GM19025 (cell line): ENCODE measurements around the gene SIRT5.

Experiments
- ATAC-seq: cut with Tn5 transposase; IDR thresholded peaks from one replicate; pipeline ENCODE4 v1.9.1; 2021; ENCODE audit warnings: mild to moderate bottlenecking, low read depth, moderate library complexity; ENCODE audit not compliant: unreplicated experiment

Gene SIRT5

DNA sequence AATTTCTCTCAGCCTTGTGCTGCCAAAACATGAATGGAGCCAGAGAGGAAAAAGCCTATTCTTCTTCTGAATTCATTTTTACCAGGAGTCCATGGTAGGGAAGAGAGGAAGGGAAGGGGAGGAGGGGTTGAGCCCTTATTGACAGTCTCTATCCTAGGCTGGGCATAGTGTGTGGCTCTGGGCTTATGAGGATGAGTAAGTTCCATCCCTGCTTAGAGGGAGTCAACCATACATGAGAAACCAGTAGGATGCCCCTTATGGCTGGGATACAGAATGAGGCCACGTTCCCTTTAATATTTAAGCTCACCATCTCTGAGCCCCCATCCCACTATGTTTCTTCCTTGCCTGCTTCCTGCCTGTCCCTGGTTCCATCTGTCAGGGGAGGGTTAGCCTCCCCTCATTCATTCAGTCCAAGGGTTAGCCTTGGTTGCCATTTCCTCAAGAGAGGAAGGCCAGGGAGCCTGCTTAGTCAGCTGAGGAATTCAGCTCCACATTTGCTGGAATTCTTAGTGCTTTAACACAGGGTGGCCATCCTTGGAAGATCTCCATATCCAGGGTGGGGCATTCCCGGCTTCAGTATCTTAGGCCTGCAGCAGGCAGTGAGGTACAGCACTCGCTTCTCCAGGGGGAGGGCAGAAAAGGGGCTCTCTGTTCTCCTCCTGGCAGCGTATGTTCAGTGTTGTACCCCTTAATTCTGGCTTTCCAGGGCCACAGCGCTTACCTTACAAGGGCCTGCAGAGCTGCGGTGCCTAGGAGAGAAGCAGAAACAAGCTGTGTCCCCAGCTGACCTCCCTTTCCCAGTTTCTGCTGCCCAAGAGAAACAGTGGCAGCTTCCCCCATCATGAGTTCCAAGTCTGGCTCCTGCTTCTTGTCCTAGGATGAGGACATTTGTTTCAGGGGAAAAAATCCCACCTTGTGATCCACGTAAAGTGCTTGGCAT is 12.5 kb downstream of the SIRT5 start:
- no peak for ATAC-seq

DNA sequence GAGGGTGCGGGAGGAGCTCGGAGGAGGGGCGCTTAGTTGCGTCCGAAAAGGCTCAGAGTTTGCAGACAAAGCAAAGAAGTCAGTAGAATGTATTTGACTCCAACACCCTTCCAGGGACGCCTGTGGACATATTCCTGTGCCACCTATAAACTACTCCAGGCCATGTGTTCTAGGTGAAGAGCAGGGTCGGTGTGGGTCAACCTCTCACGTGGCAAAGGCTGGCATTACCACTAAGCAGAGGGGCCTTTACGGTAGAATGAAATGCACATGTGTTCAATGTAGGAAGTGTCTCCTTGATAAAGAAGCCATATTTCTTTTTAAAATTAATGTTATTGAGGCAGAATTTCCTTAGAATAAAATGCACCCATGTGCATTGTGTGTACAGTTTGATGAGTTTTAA is 15.4 kb downstream of the SIRT5 start:
- no peak for ATAC-seq

DNA sequence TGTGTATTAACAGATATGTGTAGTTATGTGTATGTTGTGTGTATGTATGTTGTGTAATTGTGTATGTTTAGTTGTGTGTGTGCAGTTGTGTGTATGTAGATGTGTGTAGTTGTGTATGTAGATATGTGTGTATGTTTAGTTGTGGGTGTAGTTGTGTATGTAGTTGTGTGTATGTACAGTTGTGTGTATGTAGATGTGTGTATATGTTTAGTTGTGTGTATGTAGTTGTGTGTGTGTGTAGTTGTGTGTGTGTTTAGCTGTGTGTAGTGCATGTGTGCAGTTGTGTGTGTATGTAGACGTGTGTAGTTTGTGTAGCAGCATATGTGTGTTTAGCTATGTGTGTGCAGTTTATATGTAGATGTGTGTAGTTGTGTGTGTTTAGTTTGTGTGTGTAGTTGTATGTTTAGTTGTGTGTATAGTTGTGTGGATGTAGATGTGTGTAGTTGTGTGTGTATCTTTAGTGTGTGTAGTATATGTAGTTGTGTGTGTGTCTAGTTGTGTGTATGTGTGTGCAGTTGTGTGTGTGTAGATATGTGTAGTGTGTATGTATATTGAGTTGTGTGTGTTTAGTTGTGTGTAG is 16.3 kb downstream of the SIRT5 start:
- no peak for ATAC-seq

DNA sequence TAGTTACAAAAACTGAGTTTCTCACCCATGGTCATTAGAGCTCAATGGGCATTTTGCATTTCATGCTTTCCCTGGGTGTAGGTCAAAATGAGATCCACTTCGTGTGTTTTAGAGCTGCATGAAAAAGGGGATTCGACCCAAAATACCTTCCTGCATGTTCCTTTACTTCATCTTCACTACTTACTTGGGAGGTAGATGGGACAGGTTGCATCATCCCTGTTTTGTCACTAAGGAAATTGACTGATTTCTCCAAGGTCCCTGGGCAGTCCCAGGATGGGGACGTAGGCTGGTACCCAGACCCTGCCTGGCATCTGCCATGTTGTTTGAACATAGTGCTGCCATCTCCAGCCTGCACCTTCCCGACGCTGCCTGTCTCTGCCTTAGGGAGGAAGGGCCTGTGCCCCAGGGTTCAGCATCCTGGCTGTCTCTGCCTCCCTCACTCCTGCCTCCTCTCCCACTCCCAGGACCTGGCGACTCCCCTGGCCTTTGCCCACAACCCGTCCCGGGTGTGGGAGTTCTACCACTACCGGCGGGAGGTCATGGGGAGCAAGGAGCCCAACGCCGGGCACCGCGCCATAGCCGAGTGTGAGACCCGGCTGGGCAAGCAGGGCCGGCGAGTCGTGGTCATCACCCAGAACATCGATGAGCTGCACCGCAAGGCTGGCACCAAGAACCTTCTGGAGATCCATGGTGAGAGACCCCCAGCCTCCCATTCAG is 17.0 kb downstream of the SIRT5 start:
- no peak for ATAC-seq

DNA sequence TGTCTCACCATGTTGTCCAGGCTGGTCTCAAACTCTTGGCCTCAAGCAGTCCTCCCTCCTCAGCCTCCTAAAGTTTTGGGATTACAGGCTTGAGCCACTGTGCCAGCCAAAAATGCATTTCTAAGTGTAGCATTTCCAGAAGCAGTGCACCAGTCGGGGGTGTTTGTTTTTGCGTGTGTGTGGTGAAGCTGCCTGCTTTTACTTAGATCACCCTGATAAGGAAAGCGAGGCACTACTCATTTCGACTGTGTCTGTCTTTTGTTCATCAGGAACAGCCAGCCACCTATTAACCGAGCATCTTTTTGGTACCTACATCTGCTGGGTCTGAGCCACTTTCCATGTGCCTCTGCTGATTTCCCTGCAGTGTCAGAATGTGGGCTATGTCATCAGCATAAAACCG is 18.7 kb downstream of the SIRT5 start:
- no peak for ATAC-seq

DNA sequence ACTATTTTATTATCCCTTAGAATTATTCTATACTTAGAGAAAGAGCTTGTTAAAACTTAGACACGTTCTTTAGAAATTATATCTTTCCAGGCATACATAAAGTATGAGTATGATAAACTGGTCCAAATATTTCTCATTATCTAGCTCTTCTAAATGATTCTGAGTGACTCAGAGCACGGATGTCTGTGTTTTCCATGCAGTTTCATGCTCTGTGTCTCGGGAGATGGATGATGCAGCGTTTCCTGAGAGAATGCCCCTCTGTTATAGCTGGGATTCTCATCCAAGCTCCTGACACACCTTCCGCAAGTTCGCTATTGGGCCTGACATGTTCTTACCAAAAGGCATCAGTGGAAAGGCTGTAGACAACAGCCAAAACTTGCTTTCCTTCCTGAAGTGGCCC is 19.3 kb downstream of the SIRT5 start:
- ATAC-seq = no peak

DNA sequence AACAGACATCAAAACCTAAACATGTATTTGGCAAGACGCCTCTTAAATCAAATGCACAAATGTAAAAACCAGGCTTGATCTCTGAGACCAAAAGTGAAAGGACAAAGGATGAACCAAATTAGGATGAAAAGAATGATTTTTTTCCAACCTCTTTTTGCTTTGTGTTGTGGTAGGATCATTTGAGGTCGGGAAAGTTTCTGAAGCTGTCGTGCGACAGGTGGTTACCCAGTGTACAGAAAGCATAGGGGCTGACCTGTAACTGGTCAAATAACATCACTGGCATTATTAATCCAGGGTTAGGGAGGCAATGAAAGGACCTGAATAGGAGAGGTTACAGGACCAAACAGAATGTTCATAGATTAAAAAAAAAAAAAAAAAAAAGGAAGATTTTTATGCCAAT is 22.7 kb downstream of the SIRT5 start:
- no peak for ATAC-seq

DNA sequence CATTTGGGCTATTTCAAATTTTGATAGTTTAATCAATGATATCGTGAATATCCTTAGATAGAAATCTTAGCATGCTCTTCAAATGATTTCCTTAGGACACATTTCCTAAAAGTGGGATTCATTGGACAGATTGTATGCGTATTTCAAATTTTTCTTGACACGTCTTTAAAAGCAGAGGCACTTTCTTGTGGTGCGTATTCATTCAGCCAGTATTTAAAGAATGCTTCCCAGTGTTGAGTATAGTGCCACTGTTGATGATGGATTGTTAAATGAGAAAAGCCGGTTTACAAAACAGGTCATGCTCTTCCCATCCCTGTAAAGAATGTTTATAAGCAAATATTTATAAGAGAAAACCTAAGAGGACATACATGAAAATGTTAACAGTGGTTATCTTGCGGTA is 25.6 kb downstream of the SIRT5 start:
- no peak for ATAC-seq

DNA sequence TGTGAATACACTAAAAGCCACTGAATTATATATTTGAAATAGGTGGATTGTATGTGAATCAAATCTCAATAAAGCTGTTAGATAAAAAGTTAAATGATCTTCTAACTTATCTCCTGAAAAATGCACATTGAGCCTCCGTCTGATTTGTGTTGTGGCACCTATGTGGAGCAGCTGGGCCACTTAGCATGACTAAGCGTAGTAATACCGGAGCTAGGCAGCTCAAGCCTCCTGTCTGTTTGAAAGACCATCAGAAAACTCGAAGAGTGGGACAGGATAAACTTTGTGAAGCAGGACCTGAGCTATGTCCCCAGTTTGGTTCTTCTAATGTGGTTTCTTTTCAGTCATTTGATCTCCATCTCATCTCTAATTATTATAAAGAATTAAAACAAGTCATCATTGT is 29.7 kb downstream of the SIRT5 start:
- no peak for ATAC-seq

DNA sequence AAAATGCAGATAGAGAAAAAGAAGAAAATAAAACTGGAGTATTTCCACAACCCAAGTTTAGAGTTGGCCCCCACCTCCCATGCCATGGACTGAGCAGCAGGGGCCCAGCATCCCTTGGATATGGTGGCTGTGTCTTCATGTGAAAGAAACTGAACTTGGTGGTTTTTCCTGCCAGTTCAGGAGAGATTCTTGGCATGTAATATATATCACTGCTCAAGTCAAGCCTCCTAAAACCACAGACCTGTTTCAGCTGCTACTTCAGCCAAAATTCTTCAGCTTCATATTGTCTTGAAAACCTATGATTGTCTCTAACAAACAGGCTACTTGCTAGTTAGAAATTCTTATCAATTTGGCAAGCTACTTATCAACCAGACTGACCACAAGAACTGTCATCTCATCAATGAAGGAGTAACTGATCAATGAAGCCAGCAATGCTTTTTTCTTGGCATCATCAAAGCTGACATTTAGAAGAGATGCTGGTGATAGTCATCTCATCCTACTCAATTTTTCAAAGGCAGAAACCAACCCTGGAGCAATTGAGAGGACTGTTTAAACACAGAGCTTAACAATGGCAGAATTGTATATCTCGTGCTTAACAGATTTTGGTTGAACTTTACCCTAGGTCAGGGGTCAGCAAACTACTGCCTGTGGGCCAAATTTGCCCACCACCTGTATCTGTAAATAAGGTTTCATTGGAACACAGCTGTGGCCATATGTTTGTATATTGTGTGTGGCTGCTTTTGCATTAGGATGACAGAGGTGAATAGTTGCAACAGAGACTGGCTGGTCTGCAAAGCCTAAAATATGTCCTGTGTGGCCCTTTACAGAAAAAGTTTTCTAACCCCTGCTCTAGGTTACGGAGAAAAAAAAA is 30.4 kb downstream of the SIRT5 start:
- ATAC-seq = no peak

DNA sequence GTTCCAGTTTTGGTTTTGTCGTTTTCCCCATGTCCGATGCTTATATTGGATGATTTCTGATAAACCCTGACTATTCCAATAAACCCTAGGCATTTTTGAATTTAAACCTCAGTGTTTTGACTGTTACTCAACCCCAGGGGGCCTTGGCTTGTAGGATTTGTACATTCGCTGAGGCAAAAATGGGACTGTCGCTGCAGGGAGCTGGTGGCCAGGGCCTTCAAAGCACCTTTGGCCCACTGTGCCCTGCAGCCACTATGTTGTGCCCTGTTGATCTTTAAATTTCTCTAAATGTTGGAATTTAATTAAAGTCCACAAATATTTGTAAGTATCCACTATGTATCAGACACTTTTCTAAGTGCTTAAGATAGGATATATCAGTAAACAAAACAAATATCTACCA is 31.2 kb downstream of the SIRT5 start:
- ATAC-seq = no peak

DNA sequence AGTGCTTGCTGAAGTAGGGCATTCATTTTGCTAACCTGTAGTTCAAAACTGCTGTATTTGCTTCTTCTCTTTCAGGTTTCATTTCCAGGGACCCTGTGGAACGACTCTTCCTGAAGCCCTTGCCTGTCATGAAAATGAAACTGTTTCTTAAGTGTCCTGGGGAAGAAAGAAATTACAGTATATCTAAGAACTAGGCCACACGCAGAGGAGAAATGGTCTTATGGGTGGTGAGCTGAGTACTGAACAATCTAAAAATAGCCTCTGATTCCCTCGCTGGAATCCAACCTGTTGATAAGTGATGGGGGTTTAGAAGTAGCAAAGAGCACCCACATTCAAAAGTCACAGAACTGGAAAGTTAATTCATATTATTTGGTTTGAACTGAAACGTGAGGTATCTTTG is 37.3 kb downstream of the SIRT5 start:
- no peak for ATAC-seq

DNA sequence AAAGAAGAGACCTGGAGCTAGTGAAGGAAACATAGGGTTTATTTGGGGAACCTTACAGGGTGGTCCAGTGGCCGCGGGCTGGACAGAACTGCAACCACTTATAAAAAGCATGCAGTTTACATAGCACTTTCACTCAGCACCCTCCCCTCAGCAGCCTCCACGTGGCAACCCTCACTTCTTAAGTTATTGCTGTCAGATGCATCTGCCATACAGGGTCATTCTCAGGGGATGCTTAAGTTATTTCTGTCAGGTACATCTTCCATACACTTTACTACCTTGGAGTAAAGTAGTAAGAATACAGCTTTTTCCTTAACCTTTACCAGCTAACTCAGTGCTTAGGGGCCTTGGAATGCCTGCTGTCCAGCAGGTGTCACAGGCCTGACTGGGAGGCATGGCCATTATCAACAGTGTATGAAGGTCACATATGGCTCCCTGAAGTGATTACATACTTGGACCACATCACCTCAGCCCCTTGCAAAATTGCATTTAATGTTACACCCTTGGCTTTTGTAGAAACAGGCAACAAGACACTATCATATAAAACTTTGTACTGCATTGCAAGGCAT is 38.7 kb downstream of the SIRT5 start:
- no peak for ATAC-seq

DNA sequence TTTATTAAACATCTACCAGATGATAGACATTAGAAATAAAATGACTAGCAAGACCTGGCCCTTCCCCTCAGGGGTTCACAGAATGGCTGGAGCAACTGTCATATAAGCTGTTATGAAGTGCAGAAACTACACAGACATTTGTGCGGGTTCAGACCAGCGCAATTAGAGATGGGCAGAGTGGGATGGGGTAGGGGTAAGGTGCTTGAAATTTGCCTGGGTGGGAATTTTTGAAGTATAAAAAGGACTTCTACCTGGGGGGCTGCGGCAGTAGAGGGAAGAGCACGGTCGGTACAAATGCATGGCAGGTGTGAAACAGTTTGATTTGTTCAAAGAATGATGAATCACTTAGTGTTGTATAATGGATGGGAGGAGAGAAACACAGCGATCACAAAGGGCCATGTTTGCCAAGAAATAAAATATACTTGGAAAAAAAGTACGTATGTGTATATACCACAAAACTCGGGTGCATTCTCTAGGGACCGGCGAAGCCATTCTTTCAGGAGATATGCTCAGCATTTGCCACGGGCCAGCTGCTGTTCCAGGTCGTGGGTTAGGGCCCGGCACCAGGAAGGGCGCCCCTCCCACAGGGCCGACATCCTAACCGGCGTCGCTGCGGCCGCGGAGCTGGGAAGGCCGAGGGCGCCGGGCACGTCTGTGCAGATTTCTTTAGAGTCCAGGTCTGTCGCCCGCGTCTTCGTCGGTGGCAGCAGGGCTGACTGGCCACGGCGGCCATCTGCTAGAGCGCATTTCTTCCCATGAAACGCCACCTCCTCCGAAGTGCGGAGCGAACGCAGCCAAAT is 39.9 kb downstream of the SIRT5 start:
- ATAC-seq = peak; percentile 9

DNA sequence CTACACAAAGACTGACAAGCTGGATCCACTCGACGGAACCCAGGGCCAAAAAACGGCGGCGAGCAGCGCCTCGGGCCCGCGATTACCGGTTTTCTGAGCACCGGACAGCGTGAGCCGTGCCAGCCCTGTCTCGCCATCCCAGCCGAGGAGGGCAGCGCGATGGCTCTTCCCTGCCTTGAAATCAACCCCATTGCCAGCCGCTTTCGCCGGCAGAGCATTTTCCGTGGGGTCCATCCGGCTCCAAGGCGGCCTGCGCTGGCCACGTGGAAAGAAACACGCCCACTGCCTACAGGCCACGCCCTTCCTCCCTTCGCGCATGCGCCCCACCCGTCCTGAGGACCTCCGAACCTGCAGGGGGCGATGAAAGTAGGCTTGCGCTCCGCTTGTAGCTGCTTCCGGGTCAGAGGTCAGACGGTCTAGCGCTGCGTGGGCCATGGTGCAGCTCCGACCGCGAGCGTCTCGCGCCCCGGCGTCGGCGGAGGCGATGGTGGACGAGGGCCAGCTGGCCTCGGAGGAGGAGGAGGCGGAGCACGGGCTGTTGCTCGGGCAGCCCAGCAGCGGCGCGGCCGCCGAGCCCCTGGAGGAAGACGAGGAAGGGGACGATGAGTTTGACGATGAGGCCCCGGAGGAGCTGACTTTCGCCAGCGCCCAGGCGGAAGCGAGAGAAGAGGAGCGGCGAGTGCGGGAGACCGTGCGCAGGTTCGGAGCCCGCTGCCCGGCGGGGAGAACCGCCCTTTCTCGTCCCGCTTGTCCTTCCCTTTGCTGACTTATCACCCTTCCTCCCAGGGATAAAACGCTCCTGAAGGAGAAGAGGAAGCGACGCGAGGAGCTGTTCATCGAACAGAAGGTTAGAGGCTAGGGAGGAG is 40.8 kb downstream of the SIRT5 start, which contains the start of gene NOL7:
NOL7 (plus strand) TSS at position 410 of the 866 bp plus-strand sequence; CDS start at position 434, 24 bp downstream.
- peak; percentile 88 for ATAC-seq

DNA sequence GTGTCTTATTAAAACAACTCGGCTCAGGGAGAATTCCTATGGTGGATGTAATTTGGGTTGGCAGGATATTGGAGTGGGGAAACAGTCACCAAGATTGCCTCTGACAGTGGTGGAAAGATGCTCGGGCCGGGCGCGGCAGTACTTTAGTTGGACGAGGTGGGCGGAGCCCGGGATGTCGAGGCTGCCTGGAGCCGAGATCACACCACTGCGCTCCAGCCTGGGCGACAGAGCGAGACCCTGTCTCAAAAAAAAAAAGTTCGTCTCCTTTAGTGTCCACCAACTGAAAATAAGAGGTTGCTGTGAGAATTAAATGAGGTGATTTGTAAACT is 41.4 kb downstream of the SIRT5 start:
- no peak for ATAC-seq

DNA sequence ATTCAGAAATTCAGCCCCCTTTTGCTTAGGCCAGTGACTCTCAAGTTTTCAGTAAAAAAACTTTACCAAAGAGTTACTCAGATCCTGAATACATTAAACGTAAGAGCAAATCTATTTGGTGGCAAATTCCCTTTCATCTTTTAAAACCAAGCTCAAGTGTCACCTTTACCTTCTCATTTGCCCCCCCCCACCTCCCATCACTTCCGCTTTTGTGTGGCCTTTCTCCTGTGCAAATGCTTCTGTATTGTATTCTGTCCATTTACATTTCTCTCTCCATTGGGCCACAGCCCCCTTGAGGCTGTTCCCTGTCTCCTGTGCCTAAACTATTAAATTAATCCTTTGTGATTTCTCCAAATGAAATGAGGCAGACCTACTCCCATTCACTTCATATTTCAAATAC is 42.7 kb downstream of the SIRT5 start:
- ATAC-seq = no peak

DNA sequence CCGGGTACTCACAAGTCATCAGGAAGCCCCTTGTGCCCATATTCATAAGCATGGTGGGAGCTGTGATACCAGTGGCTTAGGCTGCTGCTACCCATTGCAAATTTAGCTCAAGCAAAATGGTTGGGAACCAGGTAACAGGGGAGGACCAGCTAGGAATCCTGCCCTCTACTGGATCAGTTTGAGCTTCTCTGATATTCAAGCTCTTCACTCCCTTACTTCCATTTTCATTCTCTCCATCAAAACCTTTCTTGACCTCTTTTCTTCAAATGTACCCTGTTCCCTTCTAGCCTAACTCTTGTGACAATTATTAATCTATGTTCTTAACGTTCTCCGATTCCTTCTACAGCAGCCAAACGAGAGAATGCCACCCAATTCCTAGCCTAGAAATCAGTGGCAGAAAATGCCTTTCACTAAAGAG is 50.5 kb downstream of the SIRT5 start:
- ATAC-seq = no peak
